ENCODE data around the gene TMEM185B.

TMEM185B gene

DNA sequence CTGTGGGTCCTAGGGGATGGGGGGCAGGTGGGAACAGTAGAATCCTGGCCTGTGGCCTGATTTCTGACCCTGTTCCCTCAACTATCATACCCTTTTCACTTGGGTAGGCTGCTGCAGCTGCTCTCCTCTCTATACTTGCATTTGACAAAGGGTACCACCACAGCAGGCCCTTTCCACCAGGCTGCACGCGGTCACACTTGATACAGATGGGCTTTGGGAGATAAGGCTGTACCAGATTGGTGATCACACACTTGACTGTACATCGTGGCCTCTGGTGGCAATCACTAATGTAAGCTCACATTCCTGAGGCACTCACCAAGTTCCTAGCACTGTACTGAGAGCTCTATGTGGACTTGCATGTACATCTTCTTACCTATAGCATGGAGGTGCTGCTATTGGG, 27.9 kb upstream of the TMEM185B start:
- TF ChIP-seq, protein P1, sequence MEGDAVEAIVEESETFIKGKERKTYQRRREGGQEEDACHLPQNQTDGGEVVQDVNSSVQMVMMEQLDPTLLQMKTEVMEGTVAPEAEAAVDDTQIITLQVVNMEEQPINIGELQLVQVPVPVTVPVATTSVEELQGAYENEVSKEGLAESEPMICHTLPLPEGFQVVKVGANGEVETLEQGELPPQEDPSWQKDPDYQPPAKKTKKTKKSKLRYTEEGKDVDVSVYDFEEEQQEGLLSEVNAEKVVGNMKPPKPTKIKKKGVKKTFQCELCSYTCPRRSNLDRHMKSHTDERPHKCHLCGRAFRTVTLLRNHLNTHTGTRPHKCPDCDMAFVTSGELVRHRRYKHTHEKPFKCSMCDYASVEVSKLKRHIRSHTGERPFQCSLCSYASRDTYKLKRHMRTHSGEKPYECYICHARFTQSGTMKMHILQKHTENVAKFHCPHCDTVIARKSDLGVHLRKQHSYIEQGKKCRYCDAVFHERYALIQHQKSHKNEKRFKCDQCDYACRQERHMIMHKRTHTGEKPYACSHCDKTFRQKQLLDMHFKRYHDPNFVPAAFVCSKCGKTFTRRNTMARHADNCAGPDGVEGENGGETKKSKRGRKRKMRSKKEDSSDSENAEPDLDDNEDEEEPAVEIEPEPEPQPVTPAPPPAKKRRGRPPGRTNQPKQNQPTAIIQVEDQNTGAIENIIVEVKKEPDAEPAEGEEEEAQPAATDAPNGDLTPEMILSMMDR (IDR thresholded peaks at IDR 0.05; ENCODE audit: extremely low read depth, missing control alignments) = no peak

DNA sequence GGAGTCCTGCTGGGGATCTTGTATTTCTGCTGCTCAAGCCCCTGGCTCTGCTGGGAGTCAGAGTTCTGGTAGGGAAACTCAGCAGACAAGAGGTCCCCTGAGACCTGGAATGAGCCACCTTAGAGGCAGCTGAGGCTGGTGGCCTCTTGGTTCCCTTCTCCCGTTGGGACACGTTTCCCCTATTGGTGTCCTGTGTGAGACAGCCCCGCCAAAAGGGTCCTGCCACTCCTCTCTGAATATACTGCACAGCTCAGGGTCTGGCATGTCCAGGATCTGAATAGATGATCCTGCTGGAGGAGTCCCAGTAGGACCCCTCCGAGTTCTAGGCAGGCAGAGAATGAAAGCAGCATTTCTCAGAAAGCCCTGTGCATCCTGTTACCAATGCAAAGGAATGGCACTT, 27.4 kb upstream of the TMEM185B start:
- TF ChIP-seq, protein P1 (IDR thresholded peaks at IDR 0.05; ENCODE audit: extremely low read depth, missing control alignments) = no peak
- no peak for DNase-seq (ENCODE audit: low spot score)

More for the DNA sequence above, 27.9 kb upstream of the TMEM185B start:
- no peak for DNase-seq (ENCODE audit: low spot score)

DNA sequence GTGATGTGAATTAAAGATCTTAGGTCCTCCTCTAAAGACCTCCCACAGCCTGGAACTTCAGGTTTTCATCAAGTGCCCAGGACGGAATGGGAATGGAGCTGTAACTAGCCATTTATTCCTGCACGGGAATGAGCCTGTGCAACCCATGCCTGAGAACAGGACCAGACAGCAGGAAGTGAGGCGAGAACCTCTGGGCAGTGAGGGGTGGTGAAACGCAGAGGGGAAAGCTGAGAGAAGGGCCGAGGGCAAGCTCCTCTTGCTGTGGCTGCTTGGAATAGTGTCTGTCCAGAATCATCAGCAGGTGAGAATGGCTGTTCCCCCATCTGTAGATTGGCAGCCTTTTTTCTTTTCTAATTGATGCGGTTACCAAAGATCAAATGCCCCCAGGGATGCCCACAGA, 24.7 kb upstream of the TMEM185B start:
- TF ChIP-seq, protein P1 (IDR thresholded peaks at IDR 0.05; ENCODE audit: extremely low read depth, missing control alignments) = no peak

DNA sequence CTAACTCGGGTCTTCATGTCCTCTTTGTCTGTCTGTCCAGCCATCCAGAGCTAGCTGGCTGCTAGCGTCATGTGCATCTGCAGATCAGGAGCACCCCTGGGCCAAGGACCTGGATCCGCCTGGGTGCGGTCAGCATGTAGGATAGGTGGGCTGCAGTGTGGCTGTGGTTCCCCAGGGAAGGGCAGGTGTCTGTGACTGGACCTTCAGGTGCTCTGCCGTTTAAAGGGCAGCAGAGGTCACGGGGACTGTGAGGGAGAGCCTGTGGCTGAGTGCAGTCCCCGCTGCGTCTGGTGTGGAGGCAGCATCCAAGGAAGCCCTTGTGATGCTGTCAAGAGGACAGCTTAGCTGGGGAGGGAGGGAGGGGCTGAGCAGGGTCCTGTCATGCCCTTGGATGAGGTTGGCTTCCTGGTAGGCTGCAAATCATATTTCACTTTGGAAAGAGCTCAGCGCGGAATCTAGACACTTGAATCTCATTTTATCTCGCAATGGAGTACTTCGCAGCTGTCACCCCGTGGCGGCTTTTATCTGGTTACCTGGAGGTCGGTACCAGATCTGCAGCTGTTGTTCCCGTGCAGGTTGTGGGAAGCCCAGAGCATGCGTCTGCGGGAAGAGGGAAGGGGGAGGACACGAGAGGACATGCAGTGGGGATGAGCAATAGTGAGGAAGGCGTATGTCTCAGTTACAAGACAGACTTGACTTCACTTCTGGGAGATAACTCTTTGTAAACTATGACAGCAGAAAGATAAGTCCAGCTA, 23.5 kb upstream of the TMEM185B start:
- TF ChIP-seq, protein P1 (IDR thresholded peaks at IDR 0.05; ENCODE audit: extremely low read depth, missing control alignments) = no peak
- no peak for DNase-seq (ENCODE audit: low spot score)

More for the DNA sequence above, 24.7 kb upstream of the TMEM185B start:
- DNase-seq (ENCODE audit: low spot score) = no peak

DNA sequence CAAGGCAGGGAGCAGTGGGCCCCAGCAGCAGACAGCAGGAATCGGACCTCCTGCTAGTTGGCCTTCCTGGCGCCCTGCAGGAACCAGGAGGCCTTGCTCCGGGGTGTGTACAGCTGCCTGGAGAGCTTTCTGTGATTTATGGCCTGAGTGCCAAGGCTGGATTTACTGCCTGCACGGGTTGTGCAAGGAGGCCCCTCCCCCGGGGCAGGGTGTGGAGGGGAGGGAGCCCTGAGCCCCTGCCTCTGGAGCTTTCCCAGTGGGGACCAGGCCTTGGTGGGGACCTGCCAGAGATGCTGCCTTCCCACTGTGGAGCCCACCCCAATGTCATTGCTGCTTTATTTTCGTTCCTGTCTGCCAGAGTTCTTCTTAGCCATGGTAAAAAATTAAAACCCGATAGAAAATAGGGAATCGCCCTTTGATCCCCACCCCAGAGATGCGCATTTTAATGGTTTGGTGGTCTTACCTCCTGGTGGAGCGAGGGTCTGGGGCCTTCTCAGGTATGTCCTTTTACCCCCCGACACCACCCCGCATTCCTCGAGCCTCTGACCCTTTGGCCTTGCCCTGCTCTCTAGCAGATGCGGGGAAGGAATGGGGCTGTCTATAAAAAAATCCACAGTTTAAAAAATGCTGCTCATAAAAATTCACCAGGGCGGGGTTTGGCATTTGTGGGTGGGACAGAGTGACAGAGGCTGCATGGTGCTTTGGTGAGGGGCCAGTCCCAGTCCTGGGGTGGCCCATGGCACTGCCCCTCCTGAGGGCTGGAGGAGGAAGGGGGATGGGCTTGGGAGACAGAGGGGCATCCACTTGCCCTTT, 22.5 kb upstream of the TMEM185B start:
- TF ChIP-seq, protein P1 (IDR thresholded peaks at IDR 0.05; ENCODE audit: extremely low read depth, missing control alignments) = no peak
- no peak for DNase-seq (ENCODE audit: low spot score)

DNA sequence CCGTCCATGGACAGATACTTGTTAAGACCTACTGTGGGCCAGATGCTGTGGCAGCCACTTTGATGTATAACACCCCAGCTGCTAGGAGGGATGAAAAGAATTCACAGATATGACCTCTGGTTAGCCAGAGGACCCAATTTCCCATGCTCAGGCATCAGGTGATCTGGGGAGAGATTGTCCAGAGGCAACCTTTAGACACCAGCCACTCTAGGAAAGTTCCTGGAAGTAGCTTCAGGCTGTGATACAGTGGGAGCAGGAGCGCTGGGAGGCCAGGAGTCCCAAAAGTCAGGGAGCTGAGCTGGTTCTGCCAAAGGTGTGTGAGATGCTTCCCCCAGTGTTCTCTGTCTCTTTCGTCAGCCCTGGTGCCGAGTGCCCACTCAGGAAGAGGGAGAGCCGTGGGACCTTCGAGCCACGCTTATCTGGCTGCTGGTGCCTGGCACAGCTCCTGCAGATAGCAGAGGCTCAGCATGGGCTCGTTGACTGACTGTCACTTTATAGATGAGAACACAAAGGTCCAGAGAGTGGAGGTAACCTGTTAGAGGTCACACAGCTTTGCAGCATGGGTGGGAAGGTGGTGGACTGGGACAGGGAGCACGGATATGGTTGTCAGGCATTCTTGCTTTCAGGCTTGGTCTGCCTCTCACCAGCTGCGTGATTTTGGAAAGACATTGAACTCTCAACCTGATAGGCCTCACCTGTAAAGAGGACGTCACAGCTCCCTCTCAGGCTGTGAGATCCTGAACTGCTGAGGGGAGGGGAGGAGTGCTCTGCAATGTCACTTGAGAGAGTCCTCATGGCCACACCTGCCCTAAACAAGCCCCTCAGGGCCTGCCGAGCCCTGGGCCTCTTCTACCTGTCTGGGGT, 21.7 kb upstream of the TMEM185B start:
- TF ChIP-seq, protein P1 (IDR thresholded peaks at IDR 0.05; ENCODE audit: extremely low read depth, missing control alignments) = no peak
- no peak for DNase-seq (ENCODE audit: low spot score)
